22Rv1 (cell line): ENCODE measurements around the gene PTTG2.

Source experiments
- CTCF ChIP-seq: fragments of 450-650 bp; IDR thresholded peaks from 2 replicates; pipeline ENCODE4 v1.5.1; 2017; ENCODE audit warnings: mild to moderate bottlenecking
- ZFX ChIP-seq: fragments of 450-650 bp; IDR thresholded peaks from 2 replicates; pipeline ENCODE4 v1.6.1; 2017; ENCODE audit warnings: antibody characterized with exemption, borderline replicate concordance

GRCh38 chr4:37967736-37968135, 7.5 kb downstream of the PTTG2 start:
- TF ChIP-seq CTCF (no peak), ZFX (no peak)
